H9 (cell line): ENCODE results near the gene TEF. TPM values are rescaled to one million over a fixed set of nuclear protein-coding genes. Genes with fewer than 3 reads are reported as not detected.

ENCODE experiments used
- DNase-seq: peaks from one replicate; pipeline ENCODE4 v3.0.0-alpha.2; 2017
- H2AFZ ChIP-seq: one replicate; pipeline ENCODE4 v1.6.1; 2013; ENCODE audit warnings: mild to moderate bottlenecking, low read length, control low read depth, moderate library complexity
- H2AK5ac ChIP-seq: 2 replicates; pipeline ENCODE4 v1.6.1; 2013; ENCODE audit warnings: low read length, control low read depth, mixed read lengths; ENCODE audit not compliant: insufficient read length
- H2BK120ac ChIP-seq: one replicate; pipeline ENCODE4 v1.6.1; 2013; ENCODE audit warnings: low read depth, mild to moderate bottlenecking, low read length, control low read depth, inconsistent platforms; ENCODE audit not compliant: poor library complexity, severe bottlenecking
- H2BK12ac ChIP-seq: 2 replicates; pipeline ENCODE4 v1.6.1; 2013; ENCODE audit warnings: low read length, control low read depth, mixed read lengths, low read depth; ENCODE audit not compliant: insufficient read length
- H2BK15ac ChIP-seq: 2 replicates; pipeline ENCODE4 v1.6.1; 2013; ENCODE audit warnings: low read depth, low read length, control low read depth
- H2BK20ac ChIP-seq: one replicate; pipeline ENCODE4 v1.6.1; 2013; ENCODE audit warnings: low read depth, mild to moderate bottlenecking, low read length, control low read depth, inconsistent platforms; ENCODE audit not compliant: poor library complexity, severe bottlenecking
- H2BK5ac ChIP-seq: 2 replicates; pipeline ENCODE4 v1.6.1; 2013; ENCODE audit warnings: low read length, control low read depth, mixed read lengths; ENCODE audit not compliant: insufficient read length
- H3K14ac ChIP-seq: 2 replicates; pipeline ENCODE4 v1.6.1; 2013; ENCODE audit warnings: low read length, control low read depth; ENCODE audit not compliant: insufficient read depth
- H3K18ac ChIP-seq: 2 replicates; pipeline ENCODE4 v1.6.1; 2013; ENCODE audit warnings: low read depth, mild to moderate bottlenecking, mixed read lengths, low read length, control low read depth; ENCODE audit not compliant: insufficient read length
- H3K23ac ChIP-seq: 2 replicates; pipeline ENCODE4 v1.6.1; 2013; ENCODE audit warnings: low read length, control low read depth, mixed read lengths, low read depth; ENCODE audit not compliant: insufficient read length
- H3K23me2 ChIP-seq: 2 replicates; pipeline ENCODE4 v1.6.1; 2013; ENCODE audit warnings: low read depth, mild to moderate bottlenecking, mixed read lengths, low read length, control low read depth; ENCODE audit not compliant: insufficient read length, poor library complexity, severe bottlenecking
- H3K27ac ChIP-seq: 2 replicates; pipeline ENCODE4 v1.5.1; 2013; ENCODE audit warnings: low read length, control low read depth, mixed read lengths, low read depth; ENCODE audit not compliant: insufficient read length
- H3K27me3 ChIP-seq: 2 replicates; pipeline ENCODE4 v1.6.1; 2013; ENCODE audit warnings: low read length, control low read depth, inconsistent platforms; ENCODE audit not compliant: insufficient read depth
- H3K4ac ChIP-seq: 2 replicates; pipeline ENCODE4 v1.6.1; 2013; ENCODE audit warnings: low read depth, mild to moderate bottlenecking, control low read depth, inconsistent platforms, low read length, moderate library complexity
- H3K4me1 ChIP-seq: 2 replicates; pipeline ENCODE4 v1.6.1; 2013; ENCODE audit warnings: low read length, control low read depth, inconsistent platforms; ENCODE audit not compliant: insufficient read depth
- H3K4me2 ChIP-seq: 2 replicates; pipeline ENCODE4 v1.6.1; 2013; ENCODE audit warnings: low read length, control low read depth, mixed read lengths; ENCODE audit not compliant: insufficient read length, insufficient read depth
- H3K56ac ChIP-seq: 2 replicates; pipeline ENCODE4 v1.6.1; 2013; ENCODE audit warnings: low read depth, mild to moderate bottlenecking, mixed read lengths, low read length, control low read depth; ENCODE audit not compliant: insufficient read length
- H3K79me1 ChIP-seq: 2 replicates; pipeline ENCODE4 v1.6.1; 2013; ENCODE audit warnings: low read depth, mild to moderate bottlenecking, moderate library complexity, low read length, control low read depth, inconsistent platforms; ENCODE audit not compliant: insufficient read depth, poor library complexity, severe bottlenecking
- H3K79me2 ChIP-seq: 2 replicates; pipeline ENCODE4 v1.6.1; 2013; ENCODE audit warnings: low read length, control low read depth, inconsistent platforms; ENCODE audit not compliant: insufficient read depth
- H3K9ac ChIP-seq: 2 replicates; pipeline ENCODE4 v1.6.1; 2013; ENCODE audit warnings: low read length, control low read depth, mixed read lengths; ENCODE audit not compliant: insufficient read length; ENCODE audit errors: extremely low read depth
- H3K9me3 ChIP-seq: one replicate; pipeline ENCODE4 v1.6.1; 2013; ENCODE audit warnings: low read depth, low read length, inconsistent platforms; ENCODE audit not compliant: control insufficient read depth
- H3T11ph ChIP-seq: one replicate; pipeline ENCODE4 v1.6.1; 2013; ENCODE audit warnings: mild to moderate bottlenecking, low read length, control low read depth, inconsistent platforms
- H4K20me1 ChIP-seq: one replicate; pipeline ENCODE4 v1.6.1; 2013; ENCODE audit not compliant: control insufficient read depth, insufficient read length, insufficient read depth
- H4K5ac ChIP-seq: 2 replicates; pipeline ENCODE4 v1.6.1; 2013; ENCODE audit warnings: low read depth, mild to moderate bottlenecking, mixed read lengths, low read length, control low read depth; ENCODE audit not compliant: insufficient read length
- H4K8ac ChIP-seq: replicated peaks from 2 replicates; pipeline ENCODE4 v1.6.1; 2013; ENCODE audit warnings: low read length, control low read depth, mixed read lengths, low read depth; ENCODE audit not compliant: insufficient read length
- H4K91ac ChIP-seq: 2 replicates; pipeline ENCODE4 v1.6.1; 2013; ENCODE audit warnings: low read depth, mild to moderate bottlenecking, moderate library complexity, mixed read lengths, low read length, control low read depth; ENCODE audit not compliant: insufficient read length
- H3K27ac Mint-ChIP-seq, 3 experiments: 2 replicates in 2 of 3; 3 replicates in 1 of 3; pipeline ENCODE4 v1.8.0; 2020 to 2021; ENCODE audit warnings: mixed read lengths in 3 of 3, mild to moderate bottlenecking in 1 of 3, moderate library complexity in 1 of 3
- H3K27me3 Mint-ChIP-seq: 2 replicates; pipeline ENCODE4 v1.8.0; 2021; ENCODE audit warnings: low read depth, mild to moderate bottlenecking, moderate library complexity, mixed read lengths
- H3K36me3 Mint-ChIP-seq, 3 experiments: 2 replicates in 2 of 3; 3 replicates in 1 of 3; pipeline ENCODE4 v1.8.0; 2020 to 2021; ENCODE audit warnings: low read depth in 3 of 3, mixed read lengths in 3 of 3; ENCODE audit not compliant: insufficient read depth in 1 of 3
- H3K4me1 Mint-ChIP-seq, 2 experiments: 2 replicates each; pipeline ENCODE4 v1.8.0; 2020; ENCODE audit warnings: mixed read lengths in 2 of 2
- H3K4me3 Mint-ChIP-seq, 2 experiments: 2 replicates in 1 of 2; 3 replicates in 1 of 2; pipeline ENCODE4 v1.8.0; 2020 to 2021; ENCODE audit warnings: mild to moderate bottlenecking in 2 of 2, mixed read lengths in 2 of 2, moderate library complexity in 1 of 2
- H3K9me3 Mint-ChIP-seq, 2 experiments: 2 replicates in 1 of 2; 3 replicates in 1 of 2; pipeline ENCODE4 v1.8.0; 2020; ENCODE audit warnings: mild to moderate bottlenecking in 2 of 2, mixed read lengths in 2 of 2, moderate library complexity in 1 of 2
- CTCF ChIP-seq: fragments of 200-600 bp; sonication (generic); conservative IDR thresholded peaks from 3 replicates; pipeline ENCODE4 v1.8.0; 2021; ENCODE audit warnings: antibody characterized with exemption, mild to moderate bottlenecking
- WGBS: extraction: QIAGEN DNeasy Blood & Tissue Kit; methylation state at CpG from one replicate; pipeline ENCODE4 v1.1.7; 2013; ENCODE audit warnings: missing lambda C conversion rate, low lambda C conversion rate, mixed read lengths; ENCODE audit not compliant: insufficient read length; ENCODE audit errors: extremely low coverage; 5-methylcytosine and 5-hydroxymethylcytosine counted together
- total RNA-seq: library from RNA; stranded (reverse); gene quantifications from 2 replicates; pipeline ENCODE4 v1.2.1, GENCODE V29; 2021

Gene TEF
- total RNA-seq, 1 experiment from 2014 or later = 17.9 TPM

GRCh38 chr22:41352058-41352457, 29.7 kb upstream of the TEF start:
- Histone ChIP-seq H3K4ac (no peak overlapping the region), H3K9ac (no peak overlapping the region), H4K5ac (no peak overlapping the region), H2AFZ (no peak overlapping the region), H3K56ac (no peak overlapping the region), H2BK15ac (no peak overlapping the region), H3K18ac (no peak overlapping the region), H2BK5ac (no peak overlapping the region), H3K27ac (no peak overlapping the region), H2BK12ac (no peak overlapping the region), H4K8ac (no peak overlapping the region), H3K23ac (no peak overlapping the region), H3K9me3 (no peaks in the 10 kb centered on the region), H3K23me2 (peaks cover 3% of the 10 kb centered on the region), H3K27me3 (no peaks in the 10 kb centered on the region), H4K91ac (no peak overlapping the region), H3K4me2 (no peak overlapping the region), H3K14ac (no peak overlapping the region), H2BK20ac (no peak overlapping the region), H3K4me1 (no peaks in the 10 kb centered on the region), H3K79me2 (no peaks in the 10 kb centered on the region), H2BK120ac (no peak overlapping the region), H3K79me1 (no peaks in the 10 kb centered on the region), H2AK5ac (no peak overlapping the region), H3T11ph (no peak overlapping the region), H4K20me1 (no peaks in the 10 kb centered on the region)
- no peaks in the 10 kb centered on the region; the same call in 1 of the 2 replicates for H3K27me3 Mint-ChIP-seq
- no peaks in the 10 kb centered on the region for H3K9me3 Mint-ChIP-seq
- no peak overlapping the region for H3K27ac Mint-ChIP-seq
- H3K4me3 Mint-ChIP-seq = no peak overlapping the region
- H3K36me3 Mint-ChIP-seq = peaks cover 22 to 88% (median 79%) of the 10 kb centered on the region in 3 experiments; a peak in 6 of 7 replicates
- no peaks in the 10 kb centered on the region for H3K4me1 Mint-ChIP-seq
- DNase-seq = no peak
- no peak for TF ChIP-seq CTCF
- WGBS = no CpG with 5 or more reads among the region's 6 CpGs
